ENCODE measurements around the gene HOATZ.

HOATZ gene

GRCh38 chr11:111523343-111523742 is 8.8 kb downstream of the HOATZ start:
- peak; percentile 42 to 63 for ATAC-seq

- no peak for ATAC-seq
Measured at GRCh38 chr11:111524056-111524455, 9.5 kb downstream of the HOATZ start.

GRCh38 chr11:111525456-111525855 is 10.9 kb downstream of the HOATZ start:
- no peak for ATAC-seq

GRCh38 chr11:111526501-111526900 is 11.9 kb downstream of the HOATZ start:
- peak; percentile 71 to 77 for ATAC-seq

- ATAC-seq = no peak
Measured at GRCh38 chr11:111527279-111527678, 12.7 kb downstream of the HOATZ start.

GRCh38 chr11:111528557-111528956 is 14.0 kb downstream of the HOATZ start:
- no peak for ATAC-seq

- ATAC-seq = no peak
Measured at GRCh38 chr11:111530091-111530490, 15.5 kb downstream of the HOATZ start.

GRCh38 chr11:111531136-111531535 is 16.6 kb downstream of the HOATZ start:
- peak; percentile 24 to 26 for ATAC-seq

- peak; percentile 97 to 98 for ATAC-seq
Measured at GRCh38 chr11:111531687-111532364, 17.2 kb downstream of the HOATZ start.

- no peak for ATAC-seq
Measured at GRCh38 chr11:111532365-111532709, 17.8 kb downstream of the HOATZ start.

GRCh38 chr11:111535281-111535680 is 20.7 kb downstream of the HOATZ start:
- no peak for ATAC-seq

GRCh38 chr11:111537336-111537860 is 22.8 kb downstream of the HOATZ start:
- no peak for ATAC-seq

- ATAC-seq = peak; percentile 73 to 75
Measured at GRCh38 chr11:111538407-111539114, 24.0 kb downstream of the HOATZ start.

- ATAC-seq = peak; percentile 61 to 64
Measured at GRCh38 chr11:111539426-111540113, 25.0 kb downstream of the HOATZ start.

GRCh38 chr11:111540114-111540936 is 25.7 kb downstream of the HOATZ start, which contains the start of gene LAYN:
Gene LAYN (plus strand): TSS chr11:111540720. CDS start chr11:111540844, 124 bp downstream.
- peak; percentile 37 to 42 for ATAC-seq

GRCh38 chr11:111540937-111541253 is 26.3 kb downstream of the HOATZ start:
- no peak for ATAC-seq

- no peak for ATAC-seq
Measured at GRCh38 chr11:111541254-111542061, 26.9 kb downstream of the HOATZ start.

- ATAC-seq = no peak
Measured at GRCh38 chr11:111542606-111543275, 28.2 kb downstream of the HOATZ start.

GRCh38 chr11:111548525-111548924 is 33.9 kb downstream of the HOATZ start:
- ATAC-seq = no peak

GRCh38 chr11:111549196-111549868 is 34.8 kb downstream of the HOATZ start:
- ATAC-seq = no peak

GRCh38 chr11:111549869-111550203 is 35.3 kb downstream of the HOATZ start:
- ATAC-seq = no peak
